Measurements from ENCODE around the gene PPP1R12C.

Gene PPP1R12C

GRCh38 chr19:55146078-55146704 is 28.8 kb upstream of the PPP1R12C start:
- DNase-seq: peak in 1 of 4 experiments; percentile 5

DNA sequence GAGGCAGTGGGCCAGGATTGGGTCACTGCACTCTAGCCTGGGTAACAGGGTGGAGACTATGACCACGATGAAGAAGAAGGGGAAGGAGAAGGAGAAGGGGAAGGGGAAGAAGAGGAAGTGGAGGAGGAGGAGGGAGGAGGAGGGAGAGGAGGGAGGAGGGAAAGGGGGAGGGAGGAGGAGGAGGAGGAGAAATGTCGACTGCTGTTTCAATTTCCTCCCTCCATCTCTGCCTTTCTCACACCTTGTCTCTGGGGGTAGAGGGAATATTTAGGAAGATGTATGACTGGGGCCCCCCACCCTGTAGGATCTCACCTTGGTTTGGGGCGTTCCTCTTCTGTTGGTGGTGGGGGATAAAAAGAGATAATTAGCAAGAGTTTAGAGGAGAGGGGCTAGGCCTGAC is 27.8 kb upstream of the PPP1R12C start:
- DNase-seq: no peak

GRCh38 chr19:55141696-55142095 is 24.3 kb upstream of the PPP1R12C start:
- no peak for DNase-seq

DNA sequence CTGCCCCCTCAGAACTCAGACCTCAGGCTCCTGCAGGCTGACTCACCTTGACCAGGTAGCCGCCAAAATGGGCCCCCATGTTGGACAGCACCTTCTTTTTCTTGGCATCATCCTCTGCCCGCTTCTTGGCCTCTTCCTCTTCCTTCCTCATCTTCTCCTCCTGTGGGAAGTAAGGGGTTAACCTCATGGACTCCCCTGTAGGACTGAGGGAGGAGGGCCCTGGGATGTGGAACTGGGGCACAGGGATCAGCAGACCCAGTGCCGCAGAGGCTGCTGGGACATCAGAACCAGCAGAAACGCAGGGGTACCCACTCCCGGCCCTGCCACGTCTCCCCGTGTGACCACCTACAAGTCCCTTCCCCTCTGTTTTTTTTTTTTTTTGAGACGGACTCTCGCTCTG is 20.5 kb upstream of the PPP1R12C start:
- no peak for DNase-seq

DNA sequence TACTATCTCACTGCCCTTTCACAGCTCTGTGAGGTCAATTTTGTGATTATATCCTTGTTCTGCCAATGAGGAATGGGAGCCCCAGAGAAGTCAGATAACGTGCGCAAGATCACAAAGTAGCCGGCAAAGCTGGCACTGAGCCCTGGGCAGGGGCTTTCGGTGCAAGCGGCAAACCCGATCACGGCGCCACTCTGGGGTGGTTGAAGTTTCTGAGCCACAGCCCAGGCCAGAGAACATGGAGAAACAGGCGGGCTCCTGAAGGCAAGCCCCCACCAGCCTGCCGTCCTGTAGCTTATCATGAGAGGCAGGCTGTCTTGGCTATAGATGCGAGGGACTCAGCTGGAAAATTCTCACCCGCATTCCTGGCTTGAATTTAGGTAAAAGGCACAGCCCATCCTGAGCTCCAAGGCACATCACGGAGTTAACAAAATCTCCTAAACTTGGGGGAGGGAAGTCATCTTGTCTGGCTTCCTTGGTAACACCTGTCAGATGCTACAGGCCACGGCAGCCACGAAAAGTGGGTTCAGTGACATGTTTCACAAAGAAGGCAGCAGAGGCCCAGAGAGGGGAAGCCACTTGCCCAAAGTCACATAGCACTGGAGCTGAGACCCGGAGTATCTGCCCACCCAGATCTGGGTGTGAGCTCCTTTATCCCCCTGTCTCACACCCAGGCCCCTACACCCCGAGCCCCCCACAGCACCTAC is 19.1 kb upstream of the PPP1R12C start:
- no peak for DNase-seq

- no peak for DNase-seq
Measured at GRCh38 chr19:55134736-55135135, 17.3 kb upstream of the PPP1R12C start.

DNA sequence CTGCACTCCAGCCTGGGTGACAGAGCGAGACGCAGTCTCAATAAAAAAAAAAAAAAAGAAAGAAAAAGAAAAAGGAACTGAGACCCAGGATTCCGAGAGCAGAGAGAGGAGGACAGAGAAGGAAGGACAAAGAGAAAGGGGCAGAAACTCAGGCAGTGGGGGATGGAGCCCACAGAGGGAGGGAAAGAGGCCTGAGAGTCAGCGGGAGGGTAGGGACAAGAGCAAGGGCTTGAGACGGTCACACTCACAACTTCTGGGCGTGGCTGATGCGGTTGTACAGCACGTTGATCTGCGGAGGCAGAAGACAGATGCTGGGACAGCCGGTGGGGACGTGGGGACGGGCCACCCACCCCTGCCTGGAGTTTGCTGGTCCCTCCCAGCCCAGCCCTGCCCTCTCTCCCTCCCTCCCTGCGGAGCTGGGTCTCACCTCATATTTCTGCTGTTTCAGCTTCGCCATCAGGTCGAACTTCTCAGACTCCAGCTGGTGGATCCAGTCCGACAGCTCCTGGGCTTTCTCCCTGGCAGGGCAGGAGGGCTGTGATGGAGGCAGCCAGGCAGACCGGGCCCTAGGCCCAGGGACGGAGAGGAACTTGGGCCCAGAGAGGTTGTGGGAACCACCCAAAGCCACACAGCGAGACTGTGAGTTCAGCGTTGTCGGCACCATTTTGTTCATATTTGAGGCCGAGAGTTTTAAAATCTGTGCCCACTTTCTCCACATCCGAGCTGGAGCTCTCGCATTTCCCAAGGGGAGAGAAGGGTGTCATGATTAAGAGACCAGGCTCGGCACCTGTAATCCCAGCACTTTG is 16.4 kb upstream of the PPP1R12C start:
- DNase-seq: no peak

- no peak for DNase-seq
Measured at GRCh38 chr19:55132453-55133129, 15.2 kb upstream of the PPP1R12C start.

DNA sequence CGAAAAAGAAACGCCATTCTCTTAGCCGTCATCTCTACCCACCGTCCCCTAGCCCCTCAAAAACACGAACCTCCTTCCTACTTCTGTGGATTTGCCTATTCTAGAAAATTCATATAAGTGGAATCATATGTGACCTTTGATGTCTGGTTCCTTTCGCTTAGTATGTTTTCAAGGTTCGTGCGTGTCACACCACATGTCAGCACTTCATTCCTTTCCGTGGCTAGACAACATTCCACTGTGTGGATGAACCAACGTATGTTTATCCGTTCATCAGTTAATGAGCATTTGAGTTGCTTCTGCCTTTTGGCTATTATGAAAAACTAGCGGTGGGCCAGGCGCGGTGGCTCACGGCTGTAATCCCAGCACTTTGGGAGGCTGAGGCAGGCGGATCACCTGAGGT is 14.0 kb upstream of the PPP1R12C start:
- DNase-seq: no peak

- no peak for DNase-seq
Measured at GRCh38 chr19:55119053-55119452, 1.6 kb upstream of the PPP1R12C start.

DNA sequence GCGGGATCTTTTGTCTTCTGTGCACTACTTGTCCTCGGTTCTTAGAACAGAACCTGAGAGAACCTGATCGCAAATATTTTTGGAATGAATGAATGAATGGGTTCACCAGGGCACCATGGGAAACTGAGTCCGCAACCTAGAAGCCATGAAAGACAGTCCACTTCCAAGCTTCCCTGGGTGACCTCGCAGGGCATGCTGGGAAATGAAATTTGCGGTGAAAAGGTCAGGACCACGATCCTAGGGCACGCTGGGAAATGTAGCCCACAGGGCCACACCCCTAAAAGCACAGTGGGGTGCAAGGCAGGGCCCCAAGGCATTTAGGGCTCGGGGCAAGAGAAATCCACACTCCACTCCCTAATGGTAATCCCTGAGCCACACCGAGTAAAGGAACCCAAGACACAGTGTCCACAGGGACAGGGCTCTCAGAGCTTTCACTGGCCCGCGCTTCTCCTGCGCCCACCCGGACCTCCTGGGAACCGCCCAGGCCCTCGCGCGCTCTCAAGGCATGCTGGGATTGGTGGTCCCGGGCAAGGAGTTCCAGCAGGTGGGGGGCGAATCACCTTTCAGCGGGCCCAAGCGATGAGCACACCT is 1.1 kb upstream of the PPP1R12C start:
- DNase-seq: no peak

DNA sequence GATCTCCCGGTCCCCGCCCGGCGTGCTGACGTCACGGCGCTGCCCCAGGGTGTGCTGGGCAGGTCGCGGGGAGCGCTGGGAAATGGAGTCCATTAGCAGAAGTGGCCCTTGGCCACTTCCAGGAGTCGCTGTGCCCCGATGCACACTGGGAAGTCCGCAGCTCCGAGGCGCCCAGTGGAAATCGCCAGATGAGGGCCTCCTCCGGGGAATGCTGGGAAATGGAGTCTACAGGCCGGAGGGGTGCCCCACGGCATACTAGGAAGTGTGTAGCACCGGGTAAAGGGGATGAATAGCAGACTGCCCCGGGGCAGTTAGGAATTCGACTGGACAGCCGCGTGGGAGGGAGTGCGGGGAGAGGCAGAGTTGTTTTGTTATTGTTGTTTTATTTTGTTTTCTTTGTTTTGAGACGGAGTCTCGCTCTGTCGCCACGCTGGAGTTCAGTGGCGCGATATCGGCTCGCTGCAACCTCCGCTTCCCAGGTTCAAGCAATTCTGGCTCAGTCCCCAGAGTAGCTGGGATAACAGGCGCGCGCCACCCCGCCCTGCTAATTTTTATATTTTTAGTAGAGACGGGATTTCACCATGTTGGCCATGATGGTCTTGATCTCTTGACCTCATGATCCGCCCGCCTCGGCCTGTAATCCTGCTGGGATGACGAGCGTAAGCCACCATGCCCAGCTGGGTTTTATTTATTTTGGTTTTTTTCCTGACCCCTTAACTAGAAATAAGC is 390 bp upstream of the PPP1R12C start:
- peak; percentile 87 to 94 (median 89) for DNase-seq

DNA sequence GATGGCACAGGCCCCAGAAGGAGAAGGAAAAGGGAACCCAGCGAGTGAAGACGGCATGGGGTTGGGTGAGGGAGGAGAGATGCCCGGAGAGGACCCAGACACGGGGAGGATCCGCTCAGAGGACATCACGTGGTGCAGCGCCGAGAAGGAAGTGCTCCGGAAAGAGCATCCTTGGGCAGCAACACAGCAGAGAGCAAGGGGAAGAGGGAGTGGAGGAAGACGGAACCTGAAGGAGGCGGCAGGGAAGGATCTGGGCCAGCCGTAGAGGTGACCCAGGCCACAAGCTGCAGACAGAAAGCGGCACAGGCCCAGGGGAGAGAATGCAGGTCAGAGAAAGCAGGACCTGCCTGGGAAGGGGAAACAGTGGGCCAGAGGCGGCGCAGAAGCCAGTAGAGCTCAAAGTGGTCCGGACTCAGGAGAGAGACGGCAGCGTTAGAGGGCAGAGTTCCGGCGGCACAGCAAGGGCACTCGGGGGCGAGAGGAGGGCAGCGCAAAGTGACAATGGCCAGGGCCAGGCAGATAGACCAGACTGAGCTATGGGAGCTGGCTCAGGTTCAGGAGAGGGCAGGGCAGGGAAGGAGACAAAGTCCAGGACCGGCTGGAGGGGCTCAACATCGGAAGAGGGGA is 1.1 kb downstream of the PPP1R12C start:
- peak in 2 of 4 experiments; percentile 8 to 14 for DNase-seq

DNA sequence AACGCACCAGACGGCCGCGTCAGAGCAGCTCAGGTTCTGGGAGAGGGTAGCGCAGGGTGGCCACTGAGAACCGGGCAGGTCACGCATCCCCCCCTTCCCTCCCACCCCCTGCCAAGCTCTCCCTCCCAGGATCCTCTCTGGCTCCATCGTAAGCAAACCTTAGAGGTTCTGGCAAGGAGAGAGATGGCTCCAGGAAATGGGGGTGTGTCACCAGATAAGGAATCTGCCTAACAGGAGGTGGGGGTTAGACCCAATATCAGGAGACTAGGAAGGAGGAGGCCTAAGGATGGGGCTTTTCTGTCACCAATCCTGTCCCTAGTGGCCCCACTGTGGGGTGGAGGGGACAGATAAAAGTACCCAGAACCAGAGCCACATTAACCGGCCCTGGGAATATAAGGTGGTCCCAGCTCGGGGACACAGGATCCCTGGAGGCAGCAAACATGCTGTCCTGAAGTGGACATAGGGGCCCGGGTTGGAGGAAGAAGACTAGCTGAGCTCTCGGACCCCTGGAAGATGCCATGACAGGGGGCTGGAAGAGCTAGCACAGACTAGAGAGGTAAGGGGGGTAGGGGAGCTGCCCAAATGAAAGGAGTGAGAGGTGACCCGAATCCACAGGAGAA is 1.9 kb downstream of the PPP1R12C start:
- no peak for DNase-seq

GRCh38 chr19:55114566-55115145 is 2.8 kb downstream of the PPP1R12C start:
- no peak for DNase-seq

- DNase-seq: no peak
Measured at GRCh38 chr19:55113570-55114039, 3.8 kb downstream of the PPP1R12C start.

- no peak for DNase-seq
Measured at GRCh38 chr19:55112777-55113569, 4.5 kb downstream of the PPP1R12C start.

DNA sequence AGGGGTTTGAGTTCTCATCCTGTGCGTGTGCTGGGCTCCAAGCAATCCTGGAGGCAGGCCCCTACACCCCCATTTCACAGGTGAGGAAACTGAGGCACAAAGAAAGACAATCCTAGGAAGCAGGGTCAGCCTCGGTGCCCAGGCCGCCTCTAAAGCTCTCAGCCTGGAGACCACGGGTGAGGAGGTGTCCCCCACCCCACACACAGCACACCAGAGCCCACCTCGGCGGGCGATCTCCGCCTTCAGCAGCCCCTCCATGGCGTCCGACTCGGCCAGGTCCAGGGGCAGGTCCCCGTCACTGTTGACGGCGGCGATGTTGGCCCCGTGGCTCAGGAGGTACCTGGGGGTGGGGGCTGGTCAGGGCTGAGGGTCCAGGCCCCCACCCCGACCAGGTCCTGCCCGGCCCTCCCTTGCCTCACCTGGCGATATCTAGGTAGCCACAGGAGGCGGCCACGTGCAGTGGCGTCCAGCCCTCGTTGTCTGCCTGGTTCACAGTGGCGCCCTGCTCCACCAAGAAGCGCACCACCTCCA is 5.1 kb downstream of the PPP1R12C start:
- no peak for DNase-seq

DNA sequence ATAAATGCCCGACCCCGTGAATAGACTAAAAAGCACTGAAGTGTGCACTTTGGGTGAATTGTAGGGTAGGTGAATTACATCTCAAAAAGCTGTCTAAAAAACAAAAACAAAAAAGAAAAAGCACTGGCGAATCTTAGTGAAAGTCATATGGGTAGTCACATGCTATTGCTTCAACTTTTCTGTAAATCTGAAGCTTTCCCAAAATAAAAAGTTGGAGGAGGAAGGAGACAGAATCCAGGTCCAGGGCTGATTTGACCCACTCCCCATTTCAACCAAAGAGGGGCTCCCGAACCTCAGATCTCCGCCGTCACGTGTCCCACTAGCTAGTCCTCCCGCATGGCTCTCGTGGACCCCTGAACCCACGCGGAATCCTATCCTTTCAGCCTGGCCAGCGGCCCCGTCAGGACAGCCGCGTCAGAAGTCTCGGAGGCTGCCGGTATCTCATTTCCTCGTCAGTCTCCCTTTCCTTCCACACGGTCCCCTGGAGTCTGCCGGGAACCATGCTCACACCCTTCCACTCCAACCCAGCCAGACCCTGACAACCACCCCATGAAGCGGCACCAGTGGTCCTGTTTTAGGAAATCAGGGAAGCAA is 6.1 kb downstream of the PPP1R12C start:
- DNase-seq: no peak
